C4-2B (cell line): ENCODE measurements around the gene EIF4B.

Experiments used
- H3K27ac ChIP-seq: fragments of 450-650 bp; 2 replicates; pipeline ENCODE4 v1.5.1; 2017
- ZFX ChIP-seq: fragments of 450-650 bp; IDR thresholded peaks from 2 replicates; pipeline ENCODE4 v1.6.1; 2017
- TF ChIP-seq, protein P1 (sequence below): fragments of 450-650 bp; conservative IDR thresholded peaks from 2 replicates; pipeline ENCODE4 v1.5.1; 2017; ENCODE audit warnings: mild to moderate bottlenecking

EIF4B gene

DNA sequence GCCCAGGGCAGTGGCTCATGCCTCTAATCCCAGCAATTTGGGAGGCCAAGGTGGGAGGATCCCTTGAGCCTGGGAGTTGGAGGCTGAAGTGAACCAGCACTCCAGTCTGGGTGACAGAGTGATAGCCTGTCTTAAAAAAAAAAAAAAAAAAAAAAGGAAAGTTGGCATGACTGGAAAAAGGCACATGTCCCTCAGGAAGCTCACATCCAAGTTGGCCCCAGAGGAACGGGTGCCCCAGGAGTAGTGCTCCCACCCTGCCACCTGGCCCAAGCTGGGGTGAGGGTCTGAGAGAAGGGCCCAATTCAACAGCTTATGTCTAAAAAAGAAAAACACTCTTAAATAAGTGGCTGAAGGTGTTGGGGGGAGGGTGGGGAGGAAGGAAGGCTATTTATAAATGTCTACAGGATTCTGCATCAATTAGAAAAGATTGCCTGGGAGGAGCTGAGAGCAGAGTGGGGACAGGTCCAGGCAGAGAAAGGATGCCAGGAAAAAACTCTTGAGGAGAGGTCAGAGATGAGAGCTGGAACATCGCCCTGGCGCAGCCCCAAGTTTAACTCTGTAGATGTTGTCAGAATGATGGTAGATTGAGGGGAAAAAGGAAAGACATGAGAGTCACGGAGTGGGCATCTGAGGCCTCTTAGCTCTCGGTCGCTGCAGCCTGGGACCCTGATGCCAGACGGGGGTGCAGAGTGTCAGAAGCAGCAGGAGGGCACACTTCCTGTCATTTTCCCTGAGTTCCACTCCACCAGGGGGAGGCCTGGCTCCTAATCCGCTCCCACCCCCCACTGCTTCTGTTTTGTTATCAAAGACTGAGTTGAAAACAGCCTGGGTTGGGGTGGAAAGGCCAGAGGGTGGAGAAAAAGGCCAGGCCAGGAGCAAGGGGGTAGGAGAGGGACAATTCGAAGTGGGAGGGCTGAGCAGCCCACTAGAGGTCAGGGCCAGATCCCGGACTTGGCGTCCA lies 65.6 kb downstream of the EIF4B start:
- H3K27ac ChIP-seq = no peak overlapping the region
- TF ChIP-seq ZFX = no peak
- TF ChIP-seq, protein P1, sequence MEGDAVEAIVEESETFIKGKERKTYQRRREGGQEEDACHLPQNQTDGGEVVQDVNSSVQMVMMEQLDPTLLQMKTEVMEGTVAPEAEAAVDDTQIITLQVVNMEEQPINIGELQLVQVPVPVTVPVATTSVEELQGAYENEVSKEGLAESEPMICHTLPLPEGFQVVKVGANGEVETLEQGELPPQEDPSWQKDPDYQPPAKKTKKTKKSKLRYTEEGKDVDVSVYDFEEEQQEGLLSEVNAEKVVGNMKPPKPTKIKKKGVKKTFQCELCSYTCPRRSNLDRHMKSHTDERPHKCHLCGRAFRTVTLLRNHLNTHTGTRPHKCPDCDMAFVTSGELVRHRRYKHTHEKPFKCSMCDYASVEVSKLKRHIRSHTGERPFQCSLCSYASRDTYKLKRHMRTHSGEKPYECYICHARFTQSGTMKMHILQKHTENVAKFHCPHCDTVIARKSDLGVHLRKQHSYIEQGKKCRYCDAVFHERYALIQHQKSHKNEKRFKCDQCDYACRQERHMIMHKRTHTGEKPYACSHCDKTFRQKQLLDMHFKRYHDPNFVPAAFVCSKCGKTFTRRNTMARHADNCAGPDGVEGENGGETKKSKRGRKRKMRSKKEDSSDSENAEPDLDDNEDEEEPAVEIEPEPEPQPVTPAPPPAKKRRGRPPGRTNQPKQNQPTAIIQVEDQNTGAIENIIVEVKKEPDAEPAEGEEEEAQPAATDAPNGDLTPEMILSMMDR = no peak

DNA sequence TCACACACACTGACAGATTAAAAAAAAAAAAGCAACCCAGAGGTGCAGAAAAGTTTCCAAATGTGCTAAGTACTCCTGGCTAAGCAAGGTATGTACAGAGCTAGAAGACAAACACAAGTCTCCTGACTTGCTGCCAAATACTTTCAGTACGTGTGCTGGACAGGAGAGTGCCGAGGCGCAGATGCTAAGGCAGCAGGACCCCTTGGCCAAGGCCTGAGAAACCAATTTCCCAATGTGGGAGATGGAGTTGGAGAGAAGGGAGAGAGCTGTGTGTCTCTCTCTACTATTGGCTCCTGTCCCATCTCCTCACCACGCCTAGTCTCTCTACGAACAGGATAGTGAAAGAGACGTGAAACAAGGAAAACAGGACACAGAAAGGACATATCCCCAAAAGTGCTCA lies 67.6 kb downstream of the EIF4B start:
- TF ChIP-seq ZFX = no peak
- TF ChIP-seq, protein P1 = no peak
- H3K27ac ChIP-seq = no peak overlapping the region; the same call in 1 of the 2 replicates

DNA sequence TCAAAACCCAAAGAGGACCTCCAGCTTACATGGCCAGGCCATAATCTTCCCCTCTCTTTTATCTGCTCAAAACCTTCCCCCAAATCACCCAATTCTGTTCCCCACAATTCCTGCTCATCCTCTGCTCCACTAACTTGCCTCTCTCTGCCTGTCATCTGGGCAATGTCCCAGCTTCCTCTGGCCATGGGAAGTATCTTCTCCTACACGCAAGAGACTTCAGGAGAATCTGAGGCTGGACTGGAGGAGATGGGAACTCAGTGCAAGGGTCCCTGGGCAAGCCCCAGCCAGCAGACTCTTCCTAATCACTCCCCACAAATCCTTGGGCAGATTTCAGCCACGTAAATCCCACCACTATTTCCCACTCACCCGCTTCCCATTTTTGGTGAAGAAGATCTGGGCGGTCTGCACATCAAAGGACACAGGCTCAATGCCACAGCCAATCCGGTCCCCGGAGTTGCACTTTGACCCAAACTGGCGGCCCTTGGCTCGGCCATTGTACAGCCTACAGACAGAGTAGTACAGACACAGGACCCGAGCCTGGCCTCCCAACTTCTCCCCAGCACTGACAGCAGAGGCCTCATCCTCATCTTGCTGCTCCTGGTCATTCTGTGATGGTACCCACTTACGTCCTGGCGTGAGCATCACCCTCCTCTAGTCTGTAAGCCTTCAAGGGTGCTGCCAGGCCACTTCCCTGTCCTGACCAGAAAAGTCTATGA lies 68.2 kb downstream of the EIF4B start:
- TF ChIP-seq ZFX = no peak
- TF ChIP-seq, protein P1 = no peak
- H3K27ac ChIP-seq = no peak overlapping the region

DNA sequence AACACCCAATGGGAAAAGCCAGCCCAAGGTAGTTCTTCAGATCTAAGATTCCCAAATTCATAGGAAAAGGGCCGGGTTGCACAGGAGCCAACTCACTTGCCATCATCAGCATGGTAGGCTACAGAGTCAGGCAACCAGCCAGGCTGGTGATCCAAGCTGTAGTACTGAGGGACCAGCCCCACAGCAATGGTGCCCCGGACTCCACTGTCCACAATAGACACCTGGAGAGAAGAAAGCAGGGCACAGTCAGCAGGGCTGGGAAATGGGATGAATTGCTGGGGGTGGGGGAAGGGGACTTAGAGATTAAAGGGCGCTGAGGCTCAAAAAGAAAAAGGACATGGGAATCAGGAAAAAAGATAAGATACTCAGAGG lies 68.7 kb downstream of the EIF4B start:
- TF ChIP-seq, protein P1 = no peak
- no peak for TF ChIP-seq ZFX
- no peak overlapping the region for H3K27ac ChIP-seq

DNA sequence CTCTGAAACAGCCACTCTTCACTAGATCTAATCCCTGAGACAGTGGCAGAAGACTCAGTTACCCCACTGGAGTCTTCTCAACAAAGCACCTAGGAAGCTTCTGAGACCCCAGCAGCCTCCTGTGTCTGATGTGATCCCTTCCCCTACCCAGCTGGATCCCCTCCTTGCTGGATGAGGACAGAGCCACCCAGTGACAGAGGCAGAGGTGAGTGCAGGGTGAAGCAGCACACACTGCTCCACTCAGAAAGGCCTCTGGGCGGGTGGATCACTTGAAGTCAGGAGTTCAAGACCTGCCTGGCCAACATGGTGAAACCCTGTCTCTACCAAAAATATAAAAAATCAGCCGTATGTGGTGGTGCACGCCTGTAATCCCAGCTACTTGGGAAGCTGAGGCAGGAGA lies 70.2 kb downstream of the EIF4B start:
- TF ChIP-seq, protein P1 = no peak
- no peak for TF ChIP-seq ZFX
- H3K27ac ChIP-seq = no peak overlapping the region

DNA sequence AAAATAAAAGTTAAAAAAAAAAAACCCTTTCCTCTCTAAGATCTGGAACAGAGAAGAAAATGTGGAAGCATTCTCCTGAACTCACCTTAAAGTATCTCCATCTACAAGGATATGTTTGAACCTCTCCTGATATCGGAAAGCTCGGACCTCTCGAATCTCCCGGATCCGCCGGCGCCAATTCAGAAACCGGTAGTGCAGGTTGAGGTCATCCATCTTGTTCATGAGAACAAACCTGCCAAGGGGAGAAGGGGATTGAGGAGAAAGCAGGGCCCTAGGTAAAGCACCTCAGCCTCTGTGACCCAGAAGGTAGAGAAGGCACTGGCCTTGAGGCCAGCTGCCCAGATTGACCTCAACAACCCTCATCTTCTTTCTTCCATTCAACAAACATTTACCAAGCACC lies 70.8 kb downstream of the EIF4B start:
- TF ChIP-seq, protein P1 = no peak
- no peak for TF ChIP-seq ZFX

More for the DNA sequence above, 70.8 kb downstream of the EIF4B start:
- no peak overlapping the region for H3K27ac ChIP-seq
